ENCODE results near the gene ACOT7.

DNA sequence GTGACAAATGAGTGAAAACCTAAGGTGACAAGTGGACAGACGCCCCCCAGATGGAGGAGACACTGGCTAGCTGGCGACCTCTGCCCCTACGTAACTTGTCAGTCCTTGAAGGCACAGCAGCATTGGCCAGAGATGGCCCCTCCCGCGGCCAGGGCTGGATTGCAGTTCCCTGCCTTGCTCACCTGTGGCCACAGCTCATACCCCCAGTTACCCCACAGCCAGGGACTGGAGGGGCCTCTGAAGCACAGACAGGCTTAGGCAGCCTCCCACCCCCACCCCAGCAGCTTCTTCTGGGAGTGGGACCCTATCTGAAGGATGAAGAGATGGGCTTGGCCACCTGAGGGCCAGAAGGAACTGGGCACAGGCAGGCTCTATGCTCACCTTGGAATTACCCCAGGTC, 145.9 kb downstream of the ACOT7 start:
- TF ChIP-seq, protein P1, sequence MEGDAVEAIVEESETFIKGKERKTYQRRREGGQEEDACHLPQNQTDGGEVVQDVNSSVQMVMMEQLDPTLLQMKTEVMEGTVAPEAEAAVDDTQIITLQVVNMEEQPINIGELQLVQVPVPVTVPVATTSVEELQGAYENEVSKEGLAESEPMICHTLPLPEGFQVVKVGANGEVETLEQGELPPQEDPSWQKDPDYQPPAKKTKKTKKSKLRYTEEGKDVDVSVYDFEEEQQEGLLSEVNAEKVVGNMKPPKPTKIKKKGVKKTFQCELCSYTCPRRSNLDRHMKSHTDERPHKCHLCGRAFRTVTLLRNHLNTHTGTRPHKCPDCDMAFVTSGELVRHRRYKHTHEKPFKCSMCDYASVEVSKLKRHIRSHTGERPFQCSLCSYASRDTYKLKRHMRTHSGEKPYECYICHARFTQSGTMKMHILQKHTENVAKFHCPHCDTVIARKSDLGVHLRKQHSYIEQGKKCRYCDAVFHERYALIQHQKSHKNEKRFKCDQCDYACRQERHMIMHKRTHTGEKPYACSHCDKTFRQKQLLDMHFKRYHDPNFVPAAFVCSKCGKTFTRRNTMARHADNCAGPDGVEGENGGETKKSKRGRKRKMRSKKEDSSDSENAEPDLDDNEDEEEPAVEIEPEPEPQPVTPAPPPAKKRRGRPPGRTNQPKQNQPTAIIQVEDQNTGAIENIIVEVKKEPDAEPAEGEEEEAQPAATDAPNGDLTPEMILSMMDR (IDR thresholded peaks at IDR 0.05; ENCODE audit: poor library complexity): no peak
- TF ChIP-seq EZH2 (IDR thresholded peaks at IDR 0.05; ENCODE audit: borderline replicate concordance): no peak
- no peak for TF ChIP-seq EZH2phosphoT487 (IDR thresholded peaks at IDR 0.05; ENCODE audit: low read depth, severe bottlenecking, unreplicated experiment)
